ENCODE data around the gene ENOX2. TPM values are rescaled to one million over a fixed set of nuclear protein-coding genes. Genes with fewer than 3 reads are reported as not detected.

Gene ENOX2
- total and polyA plus RNA-seq, 3 experiments from 2014 or later: 10.8 to 19.2 (median 14.7) TPM

- no peak overlapping the region for H3K27ac Mint-ChIP-seq
- H3K27me3 Mint-ChIP-seq: no peaks in the 10 kb centered on the region
- H3K9me3 ChIP-seq (ENCODE audit: low read length): no peaks in the 10 kb centered on the region
- DNase-seq: no peak
- H3K27ac ChIP-seq (ENCODE audit: low read depth, low read length): no peak overlapping the region
- H3K4me3 Mint-ChIP-seq: no peak overlapping the region
- no peaks in the 10 kb centered on the region for H3K27me3 ChIP-seq (ENCODE audit: insufficient read depth, low read length, poor library complexity, severe bottlenecking)
- no peaks in the 10 kb centered on the region for H3K9me3 Mint-ChIP-seq
- no peaks in the 10 kb centered on the region for H3K36me3 ChIP-seq (ENCODE audit: insufficient read depth, low read length)
- POLR2A ChIA-PET: no interaction called here
- H3K4me3 ChIP-seq (ENCODE audit: low read length): no peak overlapping the region
- no peaks in the 10 kb centered on the region for H3K4me1 Mint-ChIP-seq
- CTCF ChIA-PET: no interaction called here
- H3K4me1 ChIP-seq (ENCODE audit: insufficient read depth, low read length): no peaks in the 10 kb centered on the region
- H3K36me3 Mint-ChIP-seq: peaks cover 0 to 25% (median 9%) of the 10 kb centered on the region in 3 donors
These were observed 203.4 kb downstream of the ENOX2 start for GRCh38 chrX:130699618-130700017.

GRCh38 chrX:130696542-130696941 is 206.5 kb downstream of the ENOX2 start:
- ChIA-PET POLR2A (no interaction called here), CTCF (no interaction called here)
- Mint-ChIP-seq H3K27ac (no peak overlapping the region), H3K27me3 (peaks cover 0 to 2% of the 10 kb centered on the region in 2 donors), H3K36me3 (peaks cover 0 to 23% (median 6%) of the 10 kb centered on the region in 3 donors), H3K9me3 (no peaks in the 10 kb centered on the region), H3K4me1 (no peaks in the 10 kb centered on the region), H3K4me3 (no peak overlapping the region)
- DNase-seq: no peak
- Histone ChIP-seq H3K27me3 (ENCODE audit: insufficient read depth, low read length, poor library complexity, severe bottlenecking) (no peaks in the 10 kb centered on the region), H3K9me3 (ENCODE audit: low read length) (no peaks in the 10 kb centered on the region), H3K4me1 (ENCODE audit: insufficient read depth, low read length) (no peaks in the 10 kb centered on the region), H3K4me3 (ENCODE audit: low read length) (no peak overlapping the region), H3K27ac (ENCODE audit: low read depth, low read length) (no peak overlapping the region), H3K36me3 (ENCODE audit: insufficient read depth, low read length) (no peaks in the 10 kb centered on the region)

GRCh38 chrX:130695931-130696330 is 207.1 kb downstream of the ENOX2 start:
- Mint-ChIP-seq H3K4me1 (no peaks in the 10 kb centered on the region), H3K4me3 (no peak overlapping the region), H3K27ac (no peak overlapping the region), H3K9me3 (no peaks in the 10 kb centered on the region), H3K36me3 (peaks cover 0 to 21% (median 5%) of the 10 kb centered on the region in 3 donors), H3K27me3 (peaks cover 0 to 2% of the 10 kb centered on the region in 2 donors)
- H3K27me3 ChIP-seq (ENCODE audit: insufficient read depth, low read length, poor library complexity, severe bottlenecking): no peaks in the 10 kb centered on the region
- DNase-seq: no peak
- no peaks in the 10 kb centered on the region for H3K36me3 ChIP-seq (ENCODE audit: insufficient read depth, low read length)
- H3K4me1 ChIP-seq (ENCODE audit: insufficient read depth, low read length): no peaks in the 10 kb centered on the region
- H3K9me3 ChIP-seq (ENCODE audit: low read length): no peaks in the 10 kb centered on the region
- H3K4me3 ChIP-seq (ENCODE audit: low read length): no peak overlapping the region
- POLR2A ChIA-PET: no interaction called here
- no peak overlapping the region for H3K27ac ChIP-seq (ENCODE audit: low read depth, low read length)
- CTCF ChIA-PET: no interaction called here

GRCh38 chrX:130694983-130695382 is 208.0 kb downstream of the ENOX2 start:
- peaks cover 0 to 18% (median 3%) of the 10 kb centered on the region in 3 donors for H3K36me3 Mint-ChIP-seq
- no peak overlapping the region for H3K27ac Mint-ChIP-seq
- Histone ChIP-seq H3K4me3 (ENCODE audit: low read length) (no peak overlapping the region), H3K9me3 (ENCODE audit: low read length) (no peaks in the 10 kb centered on the region), H3K27ac (ENCODE audit: low read depth, low read length) (no peak overlapping the region), H3K27me3 (ENCODE audit: insufficient read depth, low read length, poor library complexity, severe bottlenecking) (no peaks in the 10 kb centered on the region), H3K4me1 (ENCODE audit: insufficient read depth, low read length) (no peaks in the 10 kb centered on the region), H3K36me3 (ENCODE audit: insufficient read depth, low read length) (no peaks in the 10 kb centered on the region)
- DNase-seq: no peak
- ChIA-PET CTCF (no interaction called here), POLR2A (no interaction called here)
- H3K27me3 Mint-ChIP-seq: peaks cover 0 to 2% of the 10 kb centered on the region in 2 donors
- no peaks in the 10 kb centered on the region for H3K4me1 Mint-ChIP-seq
- H3K4me3 Mint-ChIP-seq: no peak overlapping the region
- H3K9me3 Mint-ChIP-seq: no peaks in the 10 kb centered on the region

GRCh38 chrX:130691576-130691975 is 211.4 kb downstream of the ENOX2 start:
- H3K27me3 ChIP-seq (ENCODE audit: insufficient read depth, low read length, poor library complexity, severe bottlenecking): no peaks in the 10 kb centered on the region
- Mint-ChIP-seq H3K27me3 (peaks cover 0 to 2% of the 10 kb centered on the region in 2 donors), H3K27ac (no peak overlapping the region), H3K9me3 (no peaks in the 10 kb centered on the region), H3K4me3 (no peak overlapping the region), H3K4me1 (no peaks in the 10 kb centered on the region), H3K36me3 (peaks cover 0 to 30% (median 1%) of the 10 kb centered on the region in 3 donors)
- no peaks in the 10 kb centered on the region for H3K9me3 ChIP-seq (ENCODE audit: low read length)
- ChIA-PET CTCF (no interaction called here), POLR2A (no interaction called here)
- no peaks in the 10 kb centered on the region for H3K4me1 ChIP-seq (ENCODE audit: insufficient read depth, low read length)
- H3K27ac ChIP-seq (ENCODE audit: low read depth, low read length): no peak overlapping the region
- H3K4me3 ChIP-seq (ENCODE audit: low read length): no peak overlapping the region
- no peak for DNase-seq
- no peaks in the 10 kb centered on the region for H3K36me3 ChIP-seq (ENCODE audit: insufficient read depth, low read length)

- Mint-ChIP-seq H3K27me3 (peaks cover 0 to 2% of the 10 kb centered on the region in 2 donors), H3K27ac (no peak overlapping the region), H3K9me3 (no peaks in the 10 kb centered on the region), H3K36me3 (peaks cover 0 to 45% (median 9%) of the 10 kb centered on the region in 3 donors), H3K4me1 (no peaks in the 10 kb centered on the region), H3K4me3 (no peak overlapping the region)
- H3K4me3 ChIP-seq (ENCODE audit: low read length): no peak overlapping the region
- CTCF ChIA-PET: no interaction called here
- no peak for DNase-seq
- no peaks in the 10 kb centered on the region for H3K9me3 ChIP-seq (ENCODE audit: low read length)
- H3K27me3 ChIP-seq (ENCODE audit: insufficient read depth, low read length, poor library complexity, severe bottlenecking): no peaks in the 10 kb centered on the region
- no peak overlapping the region for H3K27ac ChIP-seq (ENCODE audit: low read depth, low read length)
- POLR2A ChIA-PET: no interaction called here
- no peaks in the 10 kb centered on the region for H3K4me1 ChIP-seq (ENCODE audit: insufficient read depth, low read length)
- H3K36me3 ChIP-seq (ENCODE audit: insufficient read depth, low read length): no peaks in the 10 kb centered on the region
These were observed 214.6 kb downstream of the ENOX2 start for GRCh38 chrX:130688360-130688759.

- no peak overlapping the region for H3K27ac ChIP-seq (ENCODE audit: low read depth, low read length)
- DNase-seq: no peak
- Mint-ChIP-seq H3K27ac (no peak overlapping the region), H3K9me3 (no peaks in the 10 kb centered on the region), H3K36me3 (peaks cover 6 to 53% (median 16%) of the 10 kb centered on the region in 3 donors), H3K27me3 (no peaks in the 10 kb centered on the region), H3K4me1 (no peaks in the 10 kb centered on the region), H3K4me3 (no peak overlapping the region)
- H3K36me3 ChIP-seq (ENCODE audit: insufficient read depth, low read length): no peaks in the 10 kb centered on the region
- no peaks in the 10 kb centered on the region for H3K9me3 ChIP-seq (ENCODE audit: low read length)
- no peak overlapping the region for H3K4me3 ChIP-seq (ENCODE audit: low read length)
- no peaks in the 10 kb centered on the region for H3K4me1 ChIP-seq (ENCODE audit: insufficient read depth, low read length)
- H3K27me3 ChIP-seq (ENCODE audit: insufficient read depth, low read length, poor library complexity, severe bottlenecking): no peaks in the 10 kb centered on the region
- CTCF ChIA-PET: no interaction called here
- POLR2A ChIA-PET: no interaction called here
These were observed 220.0 kb downstream of the ENOX2 start for GRCh38 chrX:130682990-130683389.

GRCh38 chrX:130680164-130681035 is 222.6 kb downstream of the ENOX2 start:
- H3K4me3 Mint-ChIP-seq: no peak overlapping the region
- CTCF ChIA-PET: no interaction called here

More at GRCh38 chrX:130680164-130681035, 222.6 kb downstream of the ENOX2 start:
- H3K27ac Mint-ChIP-seq: no peak overlapping the region
- H3K27me3 ChIP-seq (ENCODE audit: insufficient read depth, low read length, poor library complexity, severe bottlenecking): no peaks in the 10 kb centered on the region
- H3K4me1 ChIP-seq (ENCODE audit: insufficient read depth, low read length): no peaks in the 10 kb centered on the region
- H3K9me3 ChIP-seq (ENCODE audit: low read length): no peaks in the 10 kb centered on the region
- H3K36me3 ChIP-seq (ENCODE audit: insufficient read depth, low read length): no peaks in the 10 kb centered on the region
- no peak overlapping the region for H3K4me3 ChIP-seq (ENCODE audit: low read length)
- H3K4me1 Mint-ChIP-seq: no peaks in the 10 kb centered on the region
- POLR2A ChIA-PET: no interaction called here
- H3K27ac ChIP-seq (ENCODE audit: low read depth, low read length): no peak overlapping the region
- DNase-seq: no peak
- H3K9me3 Mint-ChIP-seq: peaks cover 0 to 3% (median 0%) of the 10 kb centered on the region in 5 donors
- no peaks in the 10 kb centered on the region for H3K27me3 Mint-ChIP-seq
- H3K36me3 Mint-ChIP-seq: peaks cover 9 to 45% (median 19%) of the 10 kb centered on the region in 3 donors
